ENCODE measurements around the gene HMGCLL1.

DNA sequence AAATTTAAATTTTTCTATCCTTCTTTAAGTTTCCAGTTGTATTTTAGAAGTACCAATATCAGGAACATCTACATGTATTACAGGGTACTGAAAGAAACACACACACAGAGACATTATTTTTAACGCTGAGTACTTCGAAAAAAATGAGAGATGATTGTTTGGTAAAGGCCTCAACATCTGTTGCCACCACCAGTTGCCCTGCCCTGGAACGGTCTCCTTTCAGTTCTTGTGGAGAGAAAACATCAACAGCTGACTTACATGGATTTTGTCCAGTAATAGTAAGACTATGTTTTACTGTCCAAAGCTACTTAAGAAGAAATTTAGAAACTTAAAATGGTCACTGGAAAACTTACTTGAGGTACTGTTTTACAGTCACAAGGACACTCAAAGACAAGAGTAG lies 16.7 kb downstream of the HMGCLL1 start:
- TF ChIP-seq, protein P1, sequence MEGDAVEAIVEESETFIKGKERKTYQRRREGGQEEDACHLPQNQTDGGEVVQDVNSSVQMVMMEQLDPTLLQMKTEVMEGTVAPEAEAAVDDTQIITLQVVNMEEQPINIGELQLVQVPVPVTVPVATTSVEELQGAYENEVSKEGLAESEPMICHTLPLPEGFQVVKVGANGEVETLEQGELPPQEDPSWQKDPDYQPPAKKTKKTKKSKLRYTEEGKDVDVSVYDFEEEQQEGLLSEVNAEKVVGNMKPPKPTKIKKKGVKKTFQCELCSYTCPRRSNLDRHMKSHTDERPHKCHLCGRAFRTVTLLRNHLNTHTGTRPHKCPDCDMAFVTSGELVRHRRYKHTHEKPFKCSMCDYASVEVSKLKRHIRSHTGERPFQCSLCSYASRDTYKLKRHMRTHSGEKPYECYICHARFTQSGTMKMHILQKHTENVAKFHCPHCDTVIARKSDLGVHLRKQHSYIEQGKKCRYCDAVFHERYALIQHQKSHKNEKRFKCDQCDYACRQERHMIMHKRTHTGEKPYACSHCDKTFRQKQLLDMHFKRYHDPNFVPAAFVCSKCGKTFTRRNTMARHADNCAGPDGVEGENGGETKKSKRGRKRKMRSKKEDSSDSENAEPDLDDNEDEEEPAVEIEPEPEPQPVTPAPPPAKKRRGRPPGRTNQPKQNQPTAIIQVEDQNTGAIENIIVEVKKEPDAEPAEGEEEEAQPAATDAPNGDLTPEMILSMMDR (IDR thresholded peaks at IDR 0.05), result no peak
- TF ChIP-seq POLR2A (IDR thresholded peaks at IDR 0.05) (no peak), POLR2AphosphoS5 (IDR thresholded peaks at IDR 0.05; ENCODE audit: insufficient read depth in 1 of 2, low read depth in 1 of 2) (no peak)

All from vagina (tissue), 2 donors.